Endothelial cell of umbilical vein (primary cell): ENCODE measurements around the gene DUSP16.

ENCODE experiments used
- CTCF ChIP-seq, 2 donors: IDR thresholded peaks; 1 replicate in 1 of 2; 2 replicates in 1 of 2; pipeline ENCODE4 v1.5.1; 2011; ENCODE audit warnings: low read length in 2 of 2, mild to moderate bottlenecking in 2 of 2, moderate library complexity in 2 of 2, control low read depth in 1 of 2, inconsistent platforms in 1 of 2, low read depth in 1 of 2; ENCODE audit not compliant: insufficient read depth in 1 of 2; ENCODE audit errors: extremely low read depth in 1 of 2
- GATA2 ChIP-seq: IDR thresholded peaks from 2 replicates; pipeline ENCODE4 v1.7.0; 2011; ENCODE audit warnings: low read depth, mild to moderate bottlenecking, moderate library complexity, mixed read lengths, low read length; ENCODE audit not compliant: insufficient read length, insufficient read depth
- POLR2A ChIP-seq: IDR thresholded peaks from 2 replicates; pipeline ENCODE4 v1.6.1; 2012; ENCODE audit warnings: low read depth, mild to moderate bottlenecking, control low read depth, low read length

GRCh38 chr12:12482959-12483358, 79.7 kb downstream of the DUSP16 start:
- no peak for TF ChIP-seq CTCF (IDR thresholded peaks at IDR 0.05; ENCODE audit: extremely low read depth in 1 of 2, insufficient read depth in 1 of 2, low read depth in 1 of 2, low read length in 2 of 2)
- TF ChIP-seq GATA2 = no peak
- no peak for TF ChIP-seq POLR2A
